OCI-LY1 (cell line): ENCODE data around the gene SFXN4.
A peak's percentile ranks its signal among the peaks of the same experiment; 100 is the strongest.

Experiments used
- H2AFZ ChIP-seq: fragments of 200-600 bp; sonication (generic), shearing (Covaris generic); 2 replicates; pipeline ENCODE4 v1.6.0; 2014; ENCODE audit warnings: antibody characterized with exemption, mild to moderate bottlenecking, low read length
- H3F3A ChIP-seq: fragments of 200-600 bp; sonication (generic), shearing (Covaris generic); 2 replicates; pipeline ENCODE4 v1.6.0; 2014; ENCODE audit warnings: mild to moderate bottlenecking, antibody characterized with exemption, low read length, moderate library complexity; ENCODE audit not compliant: insufficient read depth
- H3K27ac ChIP-seq: fragments of 200-600 bp; sonication (generic); 2 replicates; pipeline ENCODE4 v1.5.1; 2014; ENCODE audit warnings: low read length, mixed run types, mild to moderate bottlenecking, low read depth; ENCODE audit not compliant: poor library complexity, severe bottlenecking
- H3K27me3 ChIP-seq: fragments of 200-600 bp; sonication (generic); 2 replicates; pipeline ENCODE4 v1.6.0; 2014; ENCODE audit warnings: antibody characterized with exemption, mild to moderate bottlenecking, low read length, moderate library complexity; ENCODE audit not compliant: insufficient read depth
- H3K36me3 ChIP-seq: fragments of 200-600 bp; sonication (generic); 2 replicates; pipeline ENCODE4 v1.6.1; 2014; ENCODE audit warnings: mild to moderate bottlenecking, antibody characterized with exemption, low read length, moderate library complexity, mixed read lengths; ENCODE audit not compliant: insufficient read depth
- H3K4me1 ChIP-seq: fragments of 200-600 bp; sonication (generic); 2 replicates; pipeline ENCODE4 v1.5.1; 2014; ENCODE audit warnings: mild to moderate bottlenecking, low read length, moderate library complexity; ENCODE audit not compliant: insufficient read depth, severe bottlenecking
- H3K4me2 ChIP-seq: fragments of 200-600 bp; sonication (generic), shearing (Covaris generic); 2 replicates; pipeline ENCODE4 v1.6.1; 2014; ENCODE audit warnings: low read length
- H3K4me3 ChIP-seq: fragments of 200-600 bp; sonication (generic); 2 replicates; pipeline ENCODE4 v1.5.1; 2014; ENCODE audit warnings: low read length, low read depth, mild to moderate bottlenecking, mixed read lengths; ENCODE audit not compliant: poor library complexity, severe bottlenecking
- H3K79me2 ChIP-seq: fragments of 200-600 bp; shearing (Covaris generic); 2 replicates; pipeline ENCODE4 v1.6.1; 2016; ENCODE audit warnings: mixed run types, low read length, mixed read lengths; ENCODE audit not compliant: insufficient read depth
- H3K9ac ChIP-seq: fragments of 200-600 bp; sonication (generic), shearing (Covaris generic); 2 replicates; pipeline ENCODE4 v1.6.1; 2014; ENCODE audit warnings: mild to moderate bottlenecking, low read length, mixed read lengths
- H3K9me2 ChIP-seq: fragments of 200-600 bp; sonication (generic), shearing (Covaris generic); 2 replicates; pipeline ENCODE4 v1.6.1; 2014; ENCODE audit warnings: low read depth, mild to moderate bottlenecking, low read length, mixed read lengths
- H3K9me3 ChIP-seq: fragments of 200-600 bp; shearing (Covaris generic); 2 replicates; pipeline ENCODE4 v1.6.1; 2014; ENCODE audit warnings: low read length, mixed read lengths
- H4K20me1 ChIP-seq: fragments of 200-600 bp; sonication (generic), shearing (Covaris generic); 2 replicates; pipeline ENCODE4 v1.6.0; 2016; ENCODE audit warnings: mild to moderate bottlenecking, low read length; ENCODE audit not compliant: insufficient read depth
- CTCF ChIP-seq: fragments of 200-600 bp; sonication (generic), shearing (Covaris generic); IDR thresholded peaks from 2 replicates; pipeline ENCODE4 v1.5.1; 2017; ENCODE audit warnings: mild to moderate bottlenecking, antibody characterized with exemption, low read length, moderate library complexity, mixed read lengths
- EZH2 ChIP-seq: fragments of 200-600 bp; sonication (generic), shearing (Covaris generic); IDR thresholded peaks from 2 replicates; pipeline ENCODE4 v1.8.0; 2017; ENCODE audit warnings: borderline replicate concordance, mixed run types, mild to moderate bottlenecking, antibody characterized with exemption, low read length, moderate library complexity, mixed read lengths

The SFXN4 gene

GRCh38 chr10:119166118-119166500, 595 bp upstream of the SFXN4 start:
- TF ChIP-seq EZH2 = no peak
- no peak for TF ChIP-seq CTCF
- Histone ChIP-seq H3K9ac (peak overlapping the region; percentile 89), H3K4me3 (peak overlapping the region; percentile 84), H3K9me3 (no peaks in the 10 kb centered on the region), H4K20me1 (no peaks in the 10 kb centered on the region), H3K4me2 (peak overlapping the region; percentile 99), H3K36me3 (peaks cover 65% of the 10 kb centered on the region), H3F3A (no peaks in the 10 kb centered on the region), H3K79me2 (no peaks in the 10 kb centered on the region), H3K27ac (peak overlapping the region; percentile 69), H3K27me3 (no peaks in the 10 kb centered on the region), H3K9me2 (no peaks in the 10 kb centered on the region), H3K4me1 (peaks cover 21% of the 10 kb centered on the region), H2AFZ (peak overlapping the region; percentile 96)

GRCh38 chr10:119162452-119163092, 2.9 kb downstream of the SFXN4 start:
- Histone ChIP-seq H3K27me3 (no peaks in the 10 kb centered on the region), H3K4me1 (peaks cover 21% of the 10 kb centered on the region), H3K79me2 (no peaks in the 10 kb centered on the region), H3K27ac (no peak overlapping the region), H3K9me2 (no peaks in the 10 kb centered on the region), H4K20me1 (no peaks in the 10 kb centered on the region), H3K36me3 (peaks cover 63% of the 10 kb centered on the region), H3K9ac (no peak overlapping the region), H2AFZ (no peak overlapping the region), H3F3A (no peaks in the 10 kb centered on the region), H3K9me3 (no peaks in the 10 kb centered on the region), H3K4me2 (no peak overlapping the region), H3K4me3 (no peak overlapping the region)
- TF ChIP-seq CTCF (no peak), EZH2 (no peak)

GRCh38 chr10:119161680-119162451, 3.6 kb downstream of the SFXN4 start:
- H3K4me1 ChIP-seq = peaks cover 21% of the 10 kb centered on the region
- H3K27ac ChIP-seq = no peak overlapping the region
- no peaks in the 10 kb centered on the region for H3K27me3 ChIP-seq
- H3K9ac ChIP-seq = no peak overlapping the region
- H4K20me1 ChIP-seq = no peaks in the 10 kb centered on the region
- H3K9me3 ChIP-seq = no peaks in the 10 kb centered on the region
- no peak for TF ChIP-seq EZH2
- no peak for TF ChIP-seq CTCF
- peaks cover 60% of the 10 kb centered on the region for H3K36me3 ChIP-seq
- H2AFZ ChIP-seq = no peak overlapping the region
- no peaks in the 10 kb centered on the region for H3F3A ChIP-seq
- H3K4me3 ChIP-seq = no peak overlapping the region
- H3K4me2 ChIP-seq = no peak overlapping the region
- no peaks in the 10 kb centered on the region for H3K9me2 ChIP-seq
- H3K79me2 ChIP-seq = no peaks in the 10 kb centered on the region
